NCI-H2171 treated with DMSO at 0.1 percent for 48 hours (cell line): ENCODE measurements around the gene COL4A6.

Source experiments
- DNase-seq: peaks from one replicate; lab custom pipeline; 2025; lab: John Stamatoyannopoulos, UW

Gene COL4A6

DNA sequence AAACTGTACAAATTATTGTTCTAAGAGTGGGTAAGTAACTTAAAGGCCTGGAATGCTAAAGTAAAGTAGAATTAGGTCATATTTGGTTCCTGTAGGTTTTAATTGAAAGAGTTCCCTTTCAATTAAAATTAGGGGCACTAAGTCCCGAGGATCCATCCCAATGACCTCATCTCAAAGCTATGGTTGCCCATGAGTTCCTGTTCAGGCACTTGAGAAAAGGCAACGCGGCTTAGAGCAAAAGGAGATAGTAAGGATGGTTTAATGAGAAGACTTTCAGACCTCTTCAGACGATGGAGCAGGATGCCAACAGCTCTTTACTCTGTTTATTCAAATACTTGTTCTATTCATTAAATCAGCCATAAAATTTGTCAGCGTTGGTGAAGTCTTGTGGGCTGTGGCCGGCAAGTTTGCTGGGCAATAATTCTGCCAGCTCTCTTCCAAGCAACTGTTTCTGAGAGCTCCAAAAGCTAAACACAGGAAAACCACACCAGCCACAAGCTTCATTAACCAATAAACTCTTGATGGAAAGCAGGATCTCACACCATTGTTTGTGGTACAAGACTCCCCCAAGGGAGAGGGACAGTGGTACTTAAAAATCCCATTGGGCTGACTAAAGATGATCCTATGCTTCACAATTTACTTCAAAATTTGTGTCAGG lies 167.4 kb downstream of the COL4A6 start:
- DNase-seq = peak; percentile 30

DNA sequence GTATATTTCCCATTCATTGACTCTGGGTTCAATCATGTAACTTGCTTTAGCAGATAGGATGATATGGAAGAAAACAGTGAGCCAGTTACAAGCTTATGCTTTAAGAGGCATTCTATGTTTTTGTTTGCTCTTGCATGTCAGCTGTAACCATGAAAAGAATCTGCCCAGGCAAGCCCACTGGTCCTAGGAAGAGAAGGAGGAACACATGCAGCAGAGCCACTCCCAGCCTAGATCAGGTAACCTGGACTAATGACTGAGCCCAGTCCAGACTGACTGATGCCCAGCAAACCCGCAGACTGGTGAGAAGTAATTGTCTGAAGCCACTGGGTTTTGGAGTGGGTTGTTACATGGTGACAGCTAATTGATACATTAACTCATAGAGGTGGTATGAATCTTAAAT lies 167.9 kb downstream of the COL4A6 start:
- peak; percentile 62 for DNase-seq

DNA sequence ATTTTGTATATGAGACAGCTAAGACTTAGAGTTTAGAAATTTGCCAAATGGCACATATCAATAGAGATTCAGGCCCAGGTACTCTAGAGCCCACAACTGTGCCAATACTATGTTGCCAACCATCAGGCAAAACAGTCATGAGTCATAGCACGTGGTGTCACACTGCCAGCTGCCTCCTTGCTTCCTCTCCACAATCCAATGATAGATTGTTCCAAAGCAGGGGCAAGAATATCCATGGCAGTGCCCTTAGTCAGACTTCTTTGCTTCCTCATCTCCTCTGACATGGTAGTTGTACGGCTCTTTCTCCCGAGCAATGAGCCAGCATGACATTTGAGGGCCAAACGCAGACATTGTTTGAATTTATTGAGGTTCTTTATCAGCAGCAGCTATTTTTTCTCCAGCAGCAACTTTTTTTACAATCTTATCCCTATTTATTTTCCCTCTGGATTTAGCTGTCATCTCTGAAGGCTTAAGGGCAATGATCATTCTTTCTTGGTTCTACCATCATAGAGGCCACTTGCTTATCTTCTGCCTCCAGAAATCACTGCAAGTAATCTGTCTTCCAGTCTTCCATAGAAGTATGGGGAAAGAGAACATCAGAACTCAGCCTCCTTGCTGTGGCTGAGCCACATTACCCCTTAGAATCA lies 169.7 kb downstream of the COL4A6 start:
- peak; percentile 5 for DNase-seq

DNA sequence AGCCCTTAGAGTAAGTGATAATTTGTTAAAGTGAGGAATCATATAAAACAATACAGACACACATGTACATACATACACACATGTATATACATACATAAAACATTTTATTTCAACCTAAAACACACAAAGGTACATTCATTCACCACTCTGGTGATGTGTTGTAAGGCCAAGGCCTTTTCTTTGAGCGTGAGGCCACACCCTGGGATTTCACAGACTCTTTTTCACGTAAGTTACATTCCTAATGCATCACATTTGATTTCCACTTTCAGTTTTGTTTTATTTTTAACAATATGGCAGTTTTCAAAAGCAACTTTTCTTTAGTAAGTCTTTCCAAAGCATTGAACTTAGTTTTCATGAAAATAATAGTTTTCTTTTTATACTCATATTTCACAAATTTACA lies 170.7 kb downstream of the COL4A6 start:
- no peak for DNase-seq

DNA sequence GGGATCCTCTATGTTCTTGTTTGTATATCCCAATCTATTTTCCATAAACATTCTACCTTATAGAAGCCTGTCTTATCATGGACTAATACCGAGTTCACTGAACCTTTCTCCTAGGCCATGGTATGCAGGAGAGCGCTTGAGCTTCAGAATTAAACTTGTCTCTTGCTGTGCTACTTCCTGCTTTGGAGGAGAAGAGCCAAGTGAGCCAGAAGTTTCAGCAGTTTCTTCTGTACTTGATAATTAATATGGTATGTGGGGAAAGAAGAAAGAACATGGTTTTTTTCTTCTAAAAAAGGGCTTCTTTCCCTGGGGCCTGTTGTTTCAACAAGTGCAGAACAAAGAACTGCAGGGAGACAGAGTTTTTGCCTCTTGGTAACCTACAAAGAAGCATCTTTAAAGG lies 173.8 kb downstream of the COL4A6 start:
- DNase-seq = no peak

DNA sequence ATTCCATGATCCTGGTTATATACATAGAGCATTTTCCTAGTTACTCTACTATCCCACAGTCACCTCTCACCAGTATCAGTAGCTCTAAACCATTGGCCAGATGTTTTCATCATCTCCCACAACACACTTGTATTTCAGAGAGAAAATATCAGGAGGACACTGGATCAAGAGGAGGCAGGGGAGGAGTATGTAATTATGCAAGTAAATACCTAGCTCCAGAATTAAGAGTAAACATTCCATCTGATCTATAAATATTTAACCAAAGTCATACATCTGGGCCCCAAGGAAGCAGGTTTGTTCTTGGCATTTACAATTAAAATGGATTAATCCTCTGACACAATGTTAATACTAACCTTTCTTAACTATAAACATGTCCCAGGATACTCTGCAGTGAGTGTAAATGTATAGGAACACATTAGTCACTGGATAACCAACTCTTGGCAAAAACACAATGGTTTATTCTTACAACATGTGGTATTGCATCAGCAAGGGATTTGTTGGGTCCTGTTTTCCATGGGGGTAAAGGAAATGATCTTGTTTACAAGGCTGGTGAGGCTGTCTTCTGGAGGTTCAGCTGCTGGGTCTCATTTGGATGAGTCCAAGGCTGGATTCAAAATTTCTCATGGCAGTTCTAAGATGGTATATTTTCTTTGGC lies 176.5 kb downstream of the COL4A6 start:
- DNase-seq = no peak

DNA sequence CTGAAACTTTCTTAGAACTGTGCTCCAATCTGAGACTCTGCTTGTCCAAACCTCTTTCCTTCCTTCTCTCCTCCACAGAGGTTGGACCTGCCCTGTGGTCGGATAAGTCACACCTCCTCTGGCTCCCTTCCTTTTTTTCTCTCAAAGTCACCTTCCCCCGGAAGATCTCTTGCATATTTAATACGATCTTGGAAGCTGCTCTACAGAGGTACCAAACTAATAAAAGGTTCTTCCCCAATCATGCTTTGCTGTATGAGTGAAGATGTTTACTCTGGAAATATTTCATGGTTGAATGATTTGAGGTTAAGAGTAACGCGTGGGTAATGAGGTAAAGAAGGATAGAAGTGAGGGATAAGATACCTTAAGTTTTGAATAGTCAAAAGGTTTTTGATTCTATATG lies 180.7 kb downstream of the COL4A6 start:
- DNase-seq = peak; percentile 3

DNA sequence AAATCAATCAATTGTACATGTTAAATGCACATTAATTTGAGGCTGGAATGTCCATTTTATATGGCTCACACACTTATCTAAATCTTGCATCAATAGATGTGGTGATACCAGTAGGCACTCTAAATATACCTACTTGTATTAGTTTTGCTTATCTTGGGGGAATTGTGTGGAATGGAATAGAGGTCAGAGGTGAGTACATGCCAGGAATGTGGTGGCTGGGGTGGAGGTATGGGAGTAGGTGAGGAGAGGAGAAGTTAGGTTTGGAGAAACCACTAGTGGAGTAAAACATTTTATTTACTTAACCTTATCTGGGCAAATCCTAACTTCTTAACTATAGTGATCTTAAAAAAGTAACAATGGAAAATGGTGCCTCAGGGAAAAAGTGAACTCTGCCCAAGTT lies 183.6 kb downstream of the COL4A6 start:
- DNase-seq = no peak

DNA sequence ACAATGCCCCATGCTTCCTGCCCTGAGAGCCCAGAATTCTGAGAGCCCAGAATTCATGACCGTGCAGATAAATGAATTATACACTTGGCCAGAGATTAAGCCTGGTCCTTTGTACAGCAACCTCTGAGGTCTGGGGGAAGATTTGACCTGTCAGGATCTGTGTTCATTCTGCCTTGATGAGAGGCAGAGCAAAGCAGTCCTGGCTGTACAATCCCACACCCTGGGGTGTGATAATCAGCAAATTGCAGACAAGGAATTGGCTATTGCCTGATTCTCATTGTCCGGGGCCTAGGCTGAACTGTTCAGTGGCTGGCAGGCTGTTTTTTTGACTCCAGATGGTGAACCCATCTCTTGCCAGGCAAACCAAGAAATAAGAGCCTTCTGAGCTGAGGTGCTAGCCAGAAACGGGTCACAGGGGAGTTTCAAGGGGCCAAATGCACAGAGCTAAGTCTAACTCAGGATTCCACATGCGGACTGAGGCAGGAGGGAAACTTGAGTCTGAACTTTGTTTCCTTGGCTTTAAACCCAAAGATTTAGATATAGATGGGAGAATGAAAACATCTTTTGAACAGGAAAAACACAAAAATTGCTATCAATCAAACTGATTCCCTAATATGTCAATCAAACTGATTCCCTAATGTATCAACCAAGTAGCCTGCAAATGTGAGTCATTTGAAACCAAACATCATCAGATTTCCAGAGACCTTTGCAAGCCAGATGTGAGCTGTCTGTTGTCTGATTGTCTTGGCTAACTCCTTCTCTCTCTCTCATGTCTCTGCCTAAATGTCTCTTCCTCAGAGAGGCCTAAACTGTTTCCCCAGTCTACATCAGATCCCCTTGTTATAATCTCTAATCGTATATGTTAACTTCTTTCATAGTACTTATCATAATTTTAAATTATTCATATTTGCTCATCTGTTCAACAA lies 187.3 kb downstream of the COL4A6 start:
- peak; percentile 46 for DNase-seq

DNA sequence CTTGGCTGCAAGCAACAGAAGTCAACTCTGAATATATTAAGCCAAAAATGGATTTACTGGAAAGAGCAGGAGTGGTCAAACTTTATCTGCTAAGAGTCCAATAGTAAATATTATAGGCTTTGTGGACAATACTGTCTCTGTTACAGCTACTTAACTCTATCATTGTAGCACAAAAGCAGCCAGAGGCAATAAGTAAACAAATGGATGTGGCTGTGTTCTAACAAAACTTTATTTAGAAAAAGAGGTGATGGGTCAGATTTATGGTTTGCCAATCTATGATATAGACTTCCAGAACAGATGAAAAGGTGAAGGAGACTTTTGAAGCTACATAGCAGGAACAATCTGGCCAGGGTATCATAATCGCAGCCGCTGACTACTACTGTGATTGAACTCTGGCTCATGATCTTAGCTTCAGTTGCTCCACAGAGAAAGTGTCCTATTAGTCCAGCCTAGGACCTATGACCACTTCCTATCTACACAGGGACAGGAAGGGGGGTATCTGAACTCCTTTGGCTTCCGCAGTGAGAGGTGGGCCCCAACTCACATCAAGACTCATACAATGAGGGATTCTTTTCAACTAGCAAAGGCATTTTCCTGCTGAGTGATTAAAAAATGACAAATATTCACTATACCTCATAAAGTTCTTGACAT lies 191.8 kb downstream of the COL4A6 start:
- DNase-seq = no peak

DNA sequence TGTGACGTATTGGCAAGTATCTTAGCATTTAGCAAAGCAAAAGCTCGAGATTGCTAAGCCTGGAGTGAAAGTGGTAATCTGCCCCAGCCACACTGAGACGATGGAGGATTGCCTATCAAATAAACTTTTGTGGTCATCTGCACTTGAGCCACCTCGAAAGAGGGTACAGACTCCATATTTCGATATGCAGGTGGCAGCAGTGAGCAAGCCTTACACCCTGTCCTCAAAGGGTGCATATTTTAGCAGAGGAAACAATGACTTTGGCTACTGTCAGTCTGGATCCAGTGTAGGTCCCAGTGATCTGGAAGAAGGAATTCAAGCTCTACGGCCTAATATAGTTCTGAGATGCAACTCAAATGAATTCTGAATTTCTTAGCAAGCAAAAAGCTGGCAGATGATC lies 192.8 kb downstream of the COL4A6 start:
- DNase-seq = no peak

DNA sequence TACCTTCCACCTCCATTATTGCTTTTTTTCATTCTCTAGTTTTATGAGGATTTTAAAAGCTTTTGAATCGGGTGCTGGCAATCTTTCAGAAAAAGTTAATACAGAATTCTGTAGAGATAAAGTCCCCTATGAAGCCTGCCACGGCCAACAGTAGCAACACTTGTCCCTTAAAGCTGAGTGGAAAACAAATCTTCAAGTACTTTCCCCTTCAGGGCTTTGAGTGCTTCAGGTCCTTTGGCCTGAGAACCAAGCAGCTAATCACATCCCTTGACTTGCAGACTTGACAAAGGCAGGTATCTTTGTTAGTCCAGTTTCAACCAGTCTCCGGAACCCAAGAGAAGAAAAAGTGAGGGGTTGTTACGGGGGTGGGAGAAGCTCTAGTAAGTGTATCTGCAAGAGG lies 202.2 kb downstream of the COL4A6 start:
- DNase-seq = no peak

DNA sequence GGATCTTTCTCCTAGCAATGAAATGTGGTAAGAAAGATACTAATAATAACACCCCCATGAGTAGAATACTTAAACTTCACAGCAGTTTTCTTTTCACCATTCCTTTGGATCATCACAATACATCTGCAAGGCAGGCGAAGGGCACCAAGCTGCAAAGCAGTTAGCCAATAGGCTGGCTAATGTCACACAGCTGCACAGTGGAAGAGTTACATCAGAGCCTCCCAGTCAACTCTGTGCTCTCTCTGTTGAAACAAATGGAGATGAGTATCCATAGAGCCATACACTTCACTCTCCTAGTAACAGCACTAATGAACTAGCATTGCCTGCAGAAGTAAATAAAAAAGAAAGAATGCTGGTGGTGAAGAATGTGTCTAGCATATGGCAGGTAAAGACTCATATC lies 207.6 kb downstream of the COL4A6 start:
- no peak for DNase-seq

DNA sequence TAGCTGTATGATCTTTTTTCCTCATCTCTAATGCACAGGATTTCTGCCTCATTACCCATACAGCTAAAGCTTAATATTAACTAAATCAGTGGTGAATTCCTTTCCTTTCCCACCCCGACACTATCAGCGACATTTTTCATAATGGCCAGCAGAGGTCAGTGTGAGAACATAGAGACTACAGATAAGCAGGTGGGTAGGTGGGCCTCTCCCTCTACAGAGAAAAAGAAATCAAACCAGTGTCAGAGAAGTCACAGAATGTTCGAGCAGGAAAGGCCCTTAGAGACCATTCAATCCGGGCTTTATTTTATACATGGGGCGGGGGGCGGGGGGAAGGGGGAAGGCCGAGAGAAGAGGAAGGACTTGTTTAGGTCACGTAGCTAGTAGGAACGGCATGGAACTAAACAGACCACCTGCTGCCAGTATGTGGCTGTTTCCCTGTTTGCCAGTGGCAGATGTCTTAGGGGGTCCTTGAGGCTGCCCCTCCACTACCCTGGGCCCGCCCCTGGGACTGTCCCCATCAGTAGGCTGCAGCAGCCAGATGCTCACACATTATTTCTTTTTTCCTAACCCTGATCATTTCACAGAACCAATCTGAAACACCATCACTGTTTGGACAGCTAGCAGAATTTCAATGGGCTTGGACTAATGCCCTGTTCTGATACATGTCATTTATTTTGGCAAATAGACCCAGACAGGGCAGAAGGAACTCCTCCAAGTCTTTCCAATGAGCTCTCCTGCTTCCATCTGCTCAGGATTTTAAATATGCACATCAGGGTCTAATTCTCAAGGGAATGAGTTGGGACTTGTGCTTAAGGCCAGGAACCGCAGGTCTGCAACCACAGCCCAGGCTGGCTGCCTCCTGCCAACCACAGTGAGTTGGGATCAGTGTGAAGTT lies 213.2 kb downstream of the COL4A6 start:
- peak; percentile 94 for DNase-seq

DNA sequence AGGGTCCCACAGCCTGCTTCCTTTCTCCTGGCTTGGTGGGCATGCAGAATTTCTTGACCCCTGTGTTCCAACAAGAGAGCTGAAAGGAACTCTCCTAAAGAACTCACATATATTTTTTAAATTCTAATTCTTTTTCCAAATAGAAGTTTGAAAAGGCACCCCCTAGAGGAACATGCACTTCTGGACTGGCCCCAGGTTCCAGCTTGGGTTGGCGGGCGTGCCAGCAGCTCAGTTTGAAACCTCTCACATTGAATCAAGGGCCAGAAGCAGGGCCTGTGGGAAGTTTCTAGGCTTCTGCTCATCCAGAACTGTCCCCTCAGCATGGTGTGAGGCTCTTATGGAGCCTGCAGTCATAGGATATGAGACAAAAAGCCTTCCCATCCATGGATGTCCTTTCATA lies 214.0 kb downstream of the COL4A6 start:
- no peak for DNase-seq

DNA sequence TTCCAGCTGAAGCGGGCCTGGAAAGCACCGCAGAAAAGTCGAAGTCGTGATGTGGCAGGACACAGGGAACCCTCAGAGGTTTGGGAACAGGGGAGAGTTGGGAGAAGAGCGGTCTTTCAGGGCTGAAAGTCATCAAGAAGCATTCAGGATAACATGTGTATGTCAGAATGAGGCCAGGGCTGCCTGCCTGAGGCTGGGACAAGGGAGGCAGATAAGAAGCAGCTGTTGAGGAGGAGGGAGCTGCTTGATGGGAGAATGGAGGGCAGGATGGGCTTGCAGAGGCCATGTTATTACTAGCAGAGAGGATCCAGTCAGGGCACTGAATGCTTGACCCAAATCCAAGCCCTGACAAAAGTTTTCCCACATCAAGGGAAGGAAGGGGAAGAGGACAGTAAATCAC lies 214.6 kb downstream of the COL4A6 start:
- DNase-seq = no peak

DNA sequence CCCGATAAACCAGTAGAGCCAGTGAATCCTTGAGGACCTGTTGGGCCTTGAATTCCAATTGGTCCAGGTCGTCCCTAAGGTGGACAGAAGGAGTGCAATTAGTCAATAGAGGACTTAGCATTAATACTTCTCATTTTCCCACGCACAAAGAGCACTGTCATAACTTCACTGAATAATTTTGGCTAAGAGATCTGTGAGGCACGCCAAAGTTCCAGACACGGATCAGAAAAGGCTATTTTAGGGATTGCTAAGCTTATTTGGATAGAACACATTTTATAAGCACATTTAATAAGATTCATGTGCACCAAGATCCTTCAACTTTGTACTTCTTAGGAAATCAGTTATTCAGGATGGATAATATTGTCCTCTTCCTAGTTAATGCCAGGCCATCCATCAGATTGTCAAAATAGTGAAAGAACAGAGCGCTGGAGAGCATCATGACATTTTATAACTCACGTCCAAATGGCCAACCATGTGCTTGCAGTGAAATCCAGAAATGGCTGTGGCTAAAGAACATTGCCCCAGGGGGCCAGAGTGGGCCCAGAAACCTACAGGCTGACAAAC lies 216.8 kb downstream of the COL4A6 start:
- DNase-seq = no peak

DNA sequence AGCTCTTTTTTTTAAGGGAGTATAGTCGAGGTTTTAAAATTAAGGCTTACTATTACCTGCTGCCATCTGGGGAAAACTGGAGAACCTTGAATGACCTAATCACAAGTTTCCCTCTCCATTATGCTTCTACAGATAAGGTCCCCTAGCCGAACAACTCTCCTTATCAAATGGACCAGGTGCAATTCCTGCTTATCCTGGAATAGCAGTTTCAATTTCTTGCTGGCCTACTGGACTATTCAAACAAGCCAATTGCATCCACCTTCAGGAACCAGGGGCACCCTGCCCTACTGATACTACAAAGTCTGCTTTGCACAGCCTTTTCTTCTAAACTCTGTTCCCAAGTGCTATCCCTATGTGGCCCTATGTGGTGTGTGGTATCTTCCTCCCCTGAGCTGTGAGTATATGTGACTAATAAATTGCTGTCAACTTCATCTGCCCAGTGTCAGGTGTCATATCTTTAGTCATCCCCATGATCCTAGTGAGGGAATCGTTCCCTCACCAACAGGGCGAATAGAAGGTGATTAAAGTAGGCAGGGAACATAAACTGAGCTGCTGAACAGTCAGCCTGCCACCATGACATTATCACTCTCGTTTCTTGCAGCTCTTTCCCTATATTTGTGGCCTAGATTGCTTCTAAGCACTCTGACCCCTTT lies 218.1 kb downstream of the COL4A6 start:
- DNase-seq = no peak

DNA sequence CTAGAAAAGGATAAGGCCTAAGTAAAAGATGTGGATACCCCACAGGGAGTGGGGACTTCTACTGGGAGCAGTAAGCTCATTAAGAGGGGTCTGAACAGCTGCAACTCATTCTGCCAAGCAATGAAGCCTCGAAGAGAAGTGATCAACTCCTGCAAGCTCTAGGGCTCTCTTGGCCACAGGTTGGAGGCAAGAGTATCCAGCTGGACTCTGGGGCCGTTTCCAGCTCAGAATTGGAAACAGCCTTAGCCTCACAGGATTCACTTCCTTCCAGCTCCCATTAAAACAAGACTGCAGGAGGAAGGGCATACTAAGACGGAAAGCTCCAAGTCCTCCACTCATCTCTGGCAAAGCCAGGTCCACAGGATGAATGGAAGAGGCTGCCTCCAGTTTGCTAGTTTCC lies 220.3 kb downstream of the COL4A6 start:
- no peak for DNase-seq
